Thoracic aorta (tissue), 2 donors: ENCODE data around the gene THAP3. TPM values are rescaled to one million over a fixed set of nuclear protein-coding genes. Genes with fewer than 3 reads are reported as not detected.

ENCODE experiments used
- ATAC-seq: fragments of 150-250 bp; one replicate; pipeline ENCODE4 v1.8.0; 2017; ENCODE audit warnings: low read depth; ENCODE audit not compliant: insufficient number of reproducible peaks, low FRiP score
- DNase-seq: peaks from one replicate; pipeline ENCODE4 v3.0.0-alpha.2; 2020; ENCODE audit warnings: low spot score
- H3K27ac ChIP-seq, 2 donors: fragments of 200-600 bp; sonication (generic); 1 replicate in 1 of 2; 2 replicates in 1 of 2; pipeline ENCODE4 v1.5.1; 2016; ENCODE audit warnings: mild to moderate bottlenecking in 2 of 2, moderate library complexity in 2 of 2
- H3K27me3 ChIP-seq: fragments of 200-600 bp; sonication (generic); replicated peaks from 2 replicates; pipeline ENCODE4 v1.6.0; 2016; ENCODE audit warnings: mild to moderate bottlenecking; ENCODE audit not compliant: insufficient read depth
- H3K36me3 ChIP-seq: fragments of 200-600 bp; sonication (generic); one replicate; pipeline ENCODE4 v1.5.1; 2016
- H3K4me1 ChIP-seq, 2 donors: fragments of 200-600 bp; sonication (generic); 1 replicate in 1 of 2; 2 replicates in 1 of 2; pipeline versions ENCODE4 v1.5.1 to v1.6.0; 2016; ENCODE audit warnings: low read depth in 2 of 2, mild to moderate bottlenecking in 1 of 2; ENCODE audit not compliant: control insufficient read depth in 1 of 2
- H3K4me3 ChIP-seq: fragments of 200-600 bp; sonication (generic); 2 replicates; pipeline ENCODE4 v1.5.1; 2016; ENCODE audit warnings: mild to moderate bottlenecking
- H3K9me3 ChIP-seq: fragments of 200-600 bp; sonication (generic); 2 replicates; pipeline ENCODE4 v1.5.1; 2016
- total RNA-seq, 2 donors: library from RNA; depleted of rRNA; stranded (reverse); fragments of >200 nt; gene quantifications; one replicate each; pipeline versions ENCODE4 v1.1.0 to v1.2.3, GENCODE V29; 2016
- TF ChIP-seq, protein P1 (sequence below): fragments of 200-600 bp; sonication (generic); IDR thresholded peaks from one replicate; pipeline ENCODE4 v1.5.1; 2019; ENCODE audit warnings: antibody characterized with exemption

THAP3 gene
- total RNA-seq, 2 donors from 2014 or later: 14.1 to 18.7 TPM

DNA sequence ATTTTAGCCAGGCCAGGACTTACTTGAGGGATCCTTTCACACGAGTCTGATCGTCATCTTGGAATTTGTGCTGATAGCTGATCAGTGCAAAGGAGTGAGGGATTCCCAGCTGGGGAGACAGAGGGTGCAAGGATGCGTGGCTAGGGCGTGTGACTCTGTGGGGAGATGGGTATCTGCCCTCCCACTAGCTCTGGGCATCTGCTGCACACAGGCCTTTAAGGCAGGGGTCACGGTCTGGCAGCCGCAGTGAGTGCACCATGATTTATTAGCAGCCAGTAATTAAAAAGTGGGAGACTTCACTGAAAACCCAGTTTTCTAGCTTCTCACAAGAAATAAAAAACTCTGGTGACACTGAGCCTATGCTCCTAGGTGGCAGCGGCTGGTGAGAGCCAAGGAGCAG, 20.4 kb downstream of the THAP3 start:
- DNase-seq (no peak), ATAC-seq (no peak)
- TF ChIP-seq, protein P1, sequence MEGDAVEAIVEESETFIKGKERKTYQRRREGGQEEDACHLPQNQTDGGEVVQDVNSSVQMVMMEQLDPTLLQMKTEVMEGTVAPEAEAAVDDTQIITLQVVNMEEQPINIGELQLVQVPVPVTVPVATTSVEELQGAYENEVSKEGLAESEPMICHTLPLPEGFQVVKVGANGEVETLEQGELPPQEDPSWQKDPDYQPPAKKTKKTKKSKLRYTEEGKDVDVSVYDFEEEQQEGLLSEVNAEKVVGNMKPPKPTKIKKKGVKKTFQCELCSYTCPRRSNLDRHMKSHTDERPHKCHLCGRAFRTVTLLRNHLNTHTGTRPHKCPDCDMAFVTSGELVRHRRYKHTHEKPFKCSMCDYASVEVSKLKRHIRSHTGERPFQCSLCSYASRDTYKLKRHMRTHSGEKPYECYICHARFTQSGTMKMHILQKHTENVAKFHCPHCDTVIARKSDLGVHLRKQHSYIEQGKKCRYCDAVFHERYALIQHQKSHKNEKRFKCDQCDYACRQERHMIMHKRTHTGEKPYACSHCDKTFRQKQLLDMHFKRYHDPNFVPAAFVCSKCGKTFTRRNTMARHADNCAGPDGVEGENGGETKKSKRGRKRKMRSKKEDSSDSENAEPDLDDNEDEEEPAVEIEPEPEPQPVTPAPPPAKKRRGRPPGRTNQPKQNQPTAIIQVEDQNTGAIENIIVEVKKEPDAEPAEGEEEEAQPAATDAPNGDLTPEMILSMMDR: no peak
- Histone ChIP-seq H3K36me3 (peaks cover 19% of the 10 kb centered on the region), H3K9me3 (no peaks in the 10 kb centered on the region), H3K4me3 (no peak overlapping the region), H3K27me3 (no peaks in the 10 kb centered on the region), H3K4me1 (no peaks in the 10 kb centered on the region), H3K27ac (no peak overlapping the region)

DNA sequence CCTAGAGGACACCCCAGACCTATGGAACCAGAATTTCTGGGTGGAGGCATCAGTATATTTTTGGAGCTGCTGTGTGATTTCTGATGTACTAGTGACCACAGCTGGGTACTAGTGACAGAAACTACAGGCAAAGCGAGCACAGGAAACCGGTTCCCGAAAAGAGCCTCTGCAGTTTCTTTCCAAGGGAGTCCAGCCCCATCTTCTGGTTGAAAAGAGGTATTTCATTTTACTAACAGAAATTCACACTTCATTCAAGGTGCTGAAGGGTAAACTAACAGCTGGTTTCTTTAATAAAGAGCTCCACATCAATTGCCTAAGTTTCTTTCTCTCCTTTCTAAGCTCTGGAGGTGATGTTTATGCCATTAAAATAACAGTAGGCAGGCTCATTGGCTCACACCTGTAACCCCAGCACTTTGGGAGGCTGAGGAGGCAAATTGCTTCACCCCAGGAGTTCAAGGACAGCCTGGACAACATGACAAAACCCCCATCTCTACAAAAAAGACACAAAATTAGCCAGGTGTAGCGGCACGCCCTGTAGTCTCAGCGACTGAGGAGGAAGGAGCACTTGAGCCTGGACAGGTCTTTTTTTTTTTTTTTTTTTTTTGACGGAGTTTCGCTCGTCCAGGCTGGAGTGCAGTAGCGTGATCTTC, 22.0 kb downstream of the THAP3 start:
- ATAC-seq (no peak), DNase-seq (no peak)
- no peaks in the 10 kb centered on the region for H3K27me3 ChIP-seq
- TF ChIP-seq, protein P1: peak; percentile 74
- peaks cover 19% of the 10 kb centered on the region for H3K36me3 ChIP-seq
- H3K27ac ChIP-seq: no peak overlapping the region
- no peak overlapping the region for H3K4me3 ChIP-seq
- H3K9me3 ChIP-seq: no peaks in the 10 kb centered on the region
- H3K4me1 ChIP-seq: no peaks in the 10 kb centered on the region

DNA sequence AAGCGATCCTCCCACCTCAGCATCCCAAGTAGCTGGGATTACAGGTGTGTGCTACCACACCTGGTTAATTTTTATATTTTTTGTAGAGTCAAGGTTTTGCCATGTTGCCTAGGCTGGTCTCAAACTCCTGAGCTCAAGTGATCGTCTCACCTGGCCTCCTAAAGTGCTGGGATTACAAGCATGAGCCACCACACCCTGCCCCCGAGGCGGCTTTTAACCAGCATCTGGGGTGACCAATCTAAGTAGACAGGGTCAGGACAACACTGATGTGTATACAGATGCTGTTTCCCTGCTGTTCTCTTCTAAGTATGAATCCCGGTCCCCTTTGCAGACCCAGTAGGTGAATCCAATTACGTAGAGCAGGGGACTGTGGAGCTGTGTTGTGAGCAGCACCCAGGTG, 23.9 kb downstream of the THAP3 start:
- Histone ChIP-seq H3K27me3 (no peaks in the 10 kb centered on the region), H3K4me1 (no peaks in the 10 kb centered on the region), H3K27ac (no peak overlapping the region), H3K9me3 (no peaks in the 10 kb centered on the region), H3K4me3 (no peak overlapping the region), H3K36me3 (peaks cover 29% of the 10 kb centered on the region)
- no peak for DNase-seq
- TF ChIP-seq, protein P1: no peak
- no peak for ATAC-seq

DNA sequence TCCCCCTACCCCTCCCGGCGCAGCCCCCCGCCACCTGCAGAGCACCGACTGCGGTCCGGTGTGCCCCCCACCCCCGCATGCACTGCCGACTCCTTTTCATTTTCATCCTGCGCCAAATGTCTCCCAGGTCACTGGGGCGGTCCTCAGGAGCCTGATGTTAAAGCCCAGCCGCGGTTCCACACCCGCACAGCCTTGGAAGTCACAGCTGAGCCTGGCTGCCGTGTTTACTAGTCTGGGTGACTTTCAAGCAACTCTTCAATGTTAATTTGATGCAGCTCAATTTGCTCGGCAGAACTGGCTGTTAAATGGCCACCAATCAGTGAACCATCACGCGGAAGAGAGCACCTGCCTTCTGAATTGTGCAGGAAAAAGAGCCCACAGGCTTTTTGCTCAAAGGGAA, 27.2 kb downstream of the THAP3 start:
- no peak for DNase-seq
- Histone ChIP-seq H3K27me3 (no peaks in the 10 kb centered on the region), H3K4me1 (no peaks in the 10 kb centered on the region), H3K27ac (no peak overlapping the region), H3K4me3 (no peak overlapping the region), H3K36me3 (peaks cover 19% of the 10 kb centered on the region), H3K9me3 (no peaks in the 10 kb centered on the region)
- no peak for ATAC-seq
- TF ChIP-seq, protein P1: no peak

DNA sequence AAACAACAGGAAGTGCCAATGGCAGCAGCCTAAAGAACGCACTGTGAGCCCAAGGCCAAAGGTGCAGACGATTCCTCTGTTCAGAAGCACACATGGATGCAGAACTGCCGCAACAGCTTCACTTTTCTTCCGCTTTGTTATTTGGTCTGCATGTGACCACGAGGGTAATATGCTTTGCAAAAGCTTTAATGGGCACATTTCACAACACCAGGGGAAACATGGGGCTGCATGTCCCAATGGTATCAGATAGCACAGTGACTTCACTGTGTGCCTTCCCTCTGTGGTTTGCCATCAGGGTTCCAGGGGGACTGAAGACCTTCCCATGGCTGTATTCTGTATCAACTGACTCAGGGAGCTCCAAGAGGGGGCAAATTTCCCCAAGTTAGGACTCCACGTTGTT, 28.3 kb downstream of the THAP3 start:
- TF ChIP-seq, protein P1: no peak
- Histone ChIP-seq H3K4me1 (no peaks in the 10 kb centered on the region), H3K27me3 (no peaks in the 10 kb centered on the region), H3K9me3 (no peaks in the 10 kb centered on the region), H3K4me3 (no peak overlapping the region), H3K36me3 (peaks cover 19% of the 10 kb centered on the region), H3K27ac (no peak overlapping the region)
- no peak for DNase-seq
- no peak for ATAC-seq
